Natural killer cell treated with Interleukin-12 subunit alpha and Interleukin-12 subunit beta and Interleukin-15 and Interleukin-18, amount 100 ng/mL, for 72 hours (primary cell): ENCODE results near the gene CD79A. TPM values are rescaled to one million over a fixed set of nuclear protein-coding genes. Genes with fewer than 3 reads are reported as not detected.
A peak's percentile ranks its signal among the peaks of the same experiment; 100 is the strongest.

ENCODE experiments used
- ATAC-seq, 2 donors: fragments of 150-1000 bp; cut with Tn5 transposase in 1 of 2; sonication (Bioruptor Pico), chemical (Tn5 transposase) in 1 of 2; 2 replicates each; pipeline ENCODE4 v1.10.0; 2021
- DNase-seq: peaks from one replicate; pipeline ENCODE4 v3.0.0; 2022; ENCODE audit warnings: low spot score
- H3K27ac Mint-ChIP-seq, 2 donors: 1 replicate in 1 of 2; 2 replicates in 1 of 2; pipeline ENCODE4 v1.8.0; 2022; ENCODE audit warnings: mixed read lengths in 2 of 2, mild to moderate bottlenecking in 1 of 2, moderate library complexity in 1 of 2
- H3K27me3 Mint-ChIP-seq, 2 donors: 1 replicate in 1 of 2; 2 replicates in 1 of 2; pipeline ENCODE4 v1.8.0; 2022; ENCODE audit warnings: mixed read lengths in 2 of 2
- H3K36me3 Mint-ChIP-seq: one replicate; pipeline ENCODE4 v1.8.0; 2022; ENCODE audit warnings: mixed read lengths
- H3K4me1 Mint-ChIP-seq, 2 donors: 1 replicate in 1 of 2; 2 replicates in 1 of 2; pipeline ENCODE4 v1.8.0; 2022; ENCODE audit warnings: low read depth in 2 of 2, mixed read lengths in 2 of 2, mild to moderate bottlenecking in 1 of 2
- H3K4me3 Mint-ChIP-seq: one replicate; pipeline ENCODE4 v1.8.0; 2022; ENCODE audit warnings: mixed read lengths
- H3K9me3 Mint-ChIP-seq: 2 replicates; pipeline ENCODE4 v1.8.0; 2022; ENCODE audit warnings: mixed read lengths
- total RNA-seq, 2 donors: library from RNA; stranded (reverse); gene quantifications; one replicate each; pipeline ENCODE4 v1.2.3, GENCODE V29; 2022

Gene CD79A
- total RNA-seq, 2 donors from 2014 or later: 0.93 to 1.8 TPM

- ATAC-seq (no peak), DNase-seq (no peak)
- H3K27ac Mint-ChIP-seq: no peak overlapping the region
- no peaks in the 10 kb centered on the region for H3K9me3 Mint-ChIP-seq
- no peaks in the 10 kb centered on the region for H3K4me1 Mint-ChIP-seq
- peaks cover 12 to 13% of the 10 kb centered on the region in 2 donors for H3K27me3 Mint-ChIP-seq
- no peaks in the 10 kb centered on the region for H3K36me3 Mint-ChIP-seq
- no peak overlapping the region for H3K4me3 Mint-ChIP-seq
Measured at GRCh38 chr19:41853768-41854167, 23.3 kb upstream of the CD79A start.

GRCh38 chr19:41859213-41859617 lies 17.9 kb upstream of the CD79A start:
- DNase-seq (no peak), ATAC-seq (no peak)
- peak overlapping the region; percentile 93 to 98 for H3K27ac Mint-ChIP-seq
- no peaks in the 10 kb centered on the region for H3K9me3 Mint-ChIP-seq
- peaks cover 32 to 44% of the 10 kb centered on the region in 2 donors for H3K4me1 Mint-ChIP-seq
- peak overlapping the region; percentile 94 for H3K4me3 Mint-ChIP-seq
- H3K36me3 Mint-ChIP-seq: peaks cover 22% of the 10 kb centered on the region
- no peaks in the 10 kb centered on the region for H3K27me3 Mint-ChIP-seq

- Mint-ChIP-seq H3K36me3 (peaks cover 22% of the 10 kb centered on the region), H3K4me1 (peaks cover 35 to 49% of the 10 kb centered on the region in 2 donors)
Measured at GRCh38 chr19:41859618-41860418, 17.3 kb upstream of the CD79A start, which contains the start of gene RPS19. Gene RPS19, plus strand, starts transcription at chr19:41860255. Its CDS starts 520 bp downstream, at chr19:41860775.

GRCh38 chr19:41860419-41861115 lies 16.5 kb upstream of the CD79A start:
- Mint-ChIP-seq H3K36me3 (peaks cover 22% of the 10 kb centered on the region), H3K27me3 (no peaks in the 10 kb centered on the region), H3K9me3 (no peaks in the 10 kb centered on the region), H3K4me3 (peak overlapping the region; percentile 94), H3K4me1 (peaks cover 35 to 49% of the 10 kb centered on the region in 2 donors), H3K27ac (peak overlapping the region; percentile 93 to 98)
- ATAC-seq (no peak), DNase-seq (peak; percentile 60)

More at GRCh38 chr19:41859618-41860418, 17.3 kb upstream of the CD79A start, which contains the start of gene RPS19:
- no peaks in the 10 kb centered on the region for H3K9me3 Mint-ChIP-seq
- H3K27ac Mint-ChIP-seq: peak within 1 kb of the TSS; percentile 93 to 98
- peak; percentile 98 for DNase-seq
- no peaks in the 10 kb centered on the region for H3K27me3 Mint-ChIP-seq
- ATAC-seq: peak; percentile 94 to 95
- H3K4me3 Mint-ChIP-seq: peak within 1 kb of the TSS; percentile 94

GRCh38 chr19:41861116-41861768 lies 15.8 kb upstream of the CD79A start:
- no peaks in the 10 kb centered on the region for H3K27me3 Mint-ChIP-seq
- no peaks in the 10 kb centered on the region for H3K9me3 Mint-ChIP-seq
- H3K27ac Mint-ChIP-seq: peak overlapping the region; percentile 93 to 98
- peak overlapping the region; percentile 94 for H3K4me3 Mint-ChIP-seq
- H3K36me3 Mint-ChIP-seq: peaks cover 22% of the 10 kb centered on the region
- ATAC-seq (no peak), DNase-seq (peak; percentile 20)
- peaks cover 38 to 52% of the 10 kb centered on the region in 2 donors for H3K4me1 Mint-ChIP-seq

- DNase-seq (no peak), ATAC-seq (no peak)
- peaks cover 22% of the 10 kb centered on the region for H3K36me3 Mint-ChIP-seq
- H3K27ac Mint-ChIP-seq: peak overlapping the region; percentile 93 to 98
- peak overlapping the region; percentile 94 for H3K4me3 Mint-ChIP-seq
- peaks cover 40 to 55% of the 10 kb centered on the region in 2 donors for H3K4me1 Mint-ChIP-seq
- H3K27me3 Mint-ChIP-seq: no peaks in the 10 kb centered on the region
- no peaks in the 10 kb centered on the region for H3K9me3 Mint-ChIP-seq
Measured at GRCh38 chr19:41861846-41862245, 15.2 kb upstream of the CD79A start.

- peaks cover 40 to 55% of the 10 kb centered on the region in 2 donors for H3K4me1 Mint-ChIP-seq
- DNase-seq (peak; percentile 44), ATAC-seq (no peak)
- peaks cover 22% of the 10 kb centered on the region for H3K36me3 Mint-ChIP-seq
- no peaks in the 10 kb centered on the region for H3K27me3 Mint-ChIP-seq
- H3K27ac Mint-ChIP-seq: peak overlapping the region in 1 of 2 donors; percentile 93
- H3K4me3 Mint-ChIP-seq: peak overlapping the region; percentile 94
- H3K9me3 Mint-ChIP-seq: no peaks in the 10 kb centered on the region
Measured at GRCh38 chr19:41862445-41862986, 14.6 kb upstream of the CD79A start.

- Mint-ChIP-seq H3K27ac (peak overlapping the region; percentile 73 to 93), H3K4me1 (peaks cover 46 to 64% of the 10 kb centered on the region in 2 donors), H3K27me3 (no peaks in the 10 kb centered on the region), H3K9me3 (no peaks in the 10 kb centered on the region), H3K36me3 (peaks cover 29% of the 10 kb centered on the region), H3K4me3 (peak overlapping the region; percentile 94)
- ATAC-seq (no peak), DNase-seq (peak; percentile 55)
Measured at GRCh38 chr19:41863209-41863931, 13.7 kb upstream of the CD79A start.

- peaks cover 29% of the 10 kb centered on the region for H3K36me3 Mint-ChIP-seq
- H3K27ac Mint-ChIP-seq: peak overlapping the region; percentile 73 to 93
- peak; percentile 28 for DNase-seq
- peak overlapping the region; percentile 71 for H3K4me3 Mint-ChIP-seq
- no peaks in the 10 kb centered on the region for H3K27me3 Mint-ChIP-seq
- H3K4me1 Mint-ChIP-seq: peaks cover 49 to 66% of the 10 kb centered on the region in 2 donors
- H3K9me3 Mint-ChIP-seq: no peaks in the 10 kb centered on the region
- no peak for ATAC-seq
Measured at GRCh38 chr19:41864374-41864773, 12.7 kb upstream of the CD79A start.

GRCh38 chr19:41866284-41866683 lies 10.8 kb upstream of the CD79A start:
- DNase-seq (peak; percentile 32), ATAC-seq (no peak)
- Mint-ChIP-seq H3K9me3 (no peaks in the 10 kb centered on the region), H3K27me3 (no peaks in the 10 kb centered on the region), H3K36me3 (peaks cover 26% of the 10 kb centered on the region), H3K4me3 (peak overlapping the region; percentile 38), H3K4me1 (peaks cover 47 to 66% of the 10 kb centered on the region in 2 donors), H3K27ac (peak overlapping the region in 1 of 2 donors; percentile 43)

- ATAC-seq (no peak), DNase-seq (no peak)
- H3K27me3 Mint-ChIP-seq: no peaks in the 10 kb centered on the region
- H3K27ac Mint-ChIP-seq: peak overlapping the region; percentile 92 to 97
- peaks cover 16% of the 10 kb centered on the region for H3K36me3 Mint-ChIP-seq
- H3K4me1 Mint-ChIP-seq: peaks cover 46 to 64% of the 10 kb centered on the region in 2 donors
- peak overlapping the region; percentile 57 for H3K4me3 Mint-ChIP-seq
- no peaks in the 10 kb centered on the region for H3K9me3 Mint-ChIP-seq
Measured at GRCh38 chr19:41868120-41868988, 8.7 kb upstream of the CD79A start.

GRCh38 chr19:41868989-41869300 lies 8.1 kb upstream of the CD79A start:
- no peak for DNase-seq
- H3K4me1 Mint-ChIP-seq: peaks cover 43 to 60% of the 10 kb centered on the region in 2 donors
- H3K27me3 Mint-ChIP-seq: no peaks in the 10 kb centered on the region
- peak overlapping the region; percentile 92 to 97 for H3K27ac Mint-ChIP-seq
- no peaks in the 10 kb centered on the region for H3K9me3 Mint-ChIP-seq
- no peak for ATAC-seq
- H3K36me3 Mint-ChIP-seq: peaks cover 13% of the 10 kb centered on the region
- H3K4me3 Mint-ChIP-seq: peak overlapping the region; percentile 27
